ENCODE data around the gene ANKRA2. TPM values are rescaled to one million over a fixed set of nuclear protein-coding genes. Genes with fewer than 3 reads are reported as not detected.

Gene ANKRA2
- total and polyA plus RNA-seq, 2 of the 4 experiments (the other 2 are of a cell fraction): 10.8 to 12.5 TPM

DNA sequence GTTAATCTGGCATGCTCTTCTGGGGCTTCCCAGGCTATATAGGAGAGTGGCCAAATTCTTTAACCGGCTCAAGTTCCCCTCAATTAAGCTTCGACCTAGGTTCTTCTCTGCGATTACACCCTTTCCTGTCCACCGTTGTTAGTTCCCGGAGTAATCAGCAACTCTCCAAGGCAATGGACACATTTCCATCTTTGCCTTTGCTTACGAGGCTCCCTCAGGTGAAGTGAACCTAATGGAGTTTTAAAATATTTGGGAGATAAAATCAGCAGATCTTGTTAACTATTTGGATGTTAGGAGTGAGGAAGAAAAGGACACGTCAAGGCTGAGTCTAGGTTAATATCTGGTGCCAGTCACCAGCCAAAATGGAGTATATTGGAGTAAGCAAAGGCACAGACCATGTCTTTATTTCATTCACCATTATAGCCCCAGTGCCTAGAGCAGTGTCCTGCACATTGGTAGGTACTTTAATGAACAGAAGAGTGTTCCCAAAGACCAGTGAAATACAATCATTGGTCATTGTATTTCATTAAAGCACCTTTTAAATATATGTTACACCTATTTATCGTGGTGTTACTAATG lies 619 bp upstream of the ANKRA2 start:
- DNase-seq (no peak), ATAC-seq (ENCODE audit: low read depth) (no peak)
- H2BK120ac ChIP-seq (ENCODE audit: low read depth, low read length): no peak overlapping the region
- no CpG with 5 or more reads among the region's 8 CpGs for WGBS, 2 experiments (ENCODE audit: extremely low coverage in 2 of 2, insufficient read length in 1 of 2)
- no peak overlapping the region for H2BK20ac ChIP-seq (ENCODE audit: low read depth, low read length)
- no peaks in the 10 kb centered on the region for H3K27me3 ChIP-seq (ENCODE audit: control insufficient read depth, insufficient read depth, low read length)
- H2AK9ac ChIP-seq (replicated peaks; ENCODE audit: low read depth, low read length, poor library complexity): peak overlapping the region; percentile 77
- H3K9me3 ChIP-seq (ENCODE audit: control insufficient read depth, insufficient read depth, low read length): no peaks in the 10 kb centered on the region
- H3K4me1 ChIP-seq (ENCODE audit: control insufficient read depth, insufficient read depth, low read length): no peaks in the 10 kb centered on the region
- peak overlapping the region; percentile 74 for H3K4me2 ChIP-seq (ENCODE audit: low read depth, low read length)
- H3K4me3 ChIP-seq (ENCODE audit: insufficient read depth, low read depth, low read length): peak overlapping the region; percentile 84
- H2BK15ac ChIP-seq (ENCODE audit: low read depth, low read length): no peak overlapping the region
- peak overlapping the region; percentile 28 for H3K14ac ChIP-seq (replicated peaks; ENCODE audit: low read depth, low read length)
- H3K9me1 ChIP-seq (ENCODE audit: insufficient read depth, low read length): no peaks in the 10 kb centered on the region
- H3K56ac ChIP-seq (ENCODE audit: extremely low read depth, insufficient read depth, low read length): peak overlapping the region; percentile 49; the same call in 1 of the 2 replicates
- POLR2A ChIA-PET (ENCODE audit: unreplicated experiment): no interaction called here
- TSS peak; percentile 79 for BruUV-seq (replicated peaks)
- H3K36me3 ChIP-seq (ENCODE audit: control insufficient read depth, insufficient read depth, low read length): peaks cover 3% of the 10 kb centered on the region; the same call in 1 of the 2 replicates
- peak overlapping the region; percentile 92 for H3K9ac ChIP-seq (ENCODE audit: low read depth, low read length)
- in situ Hi-C loops (cut with MboI; ENCODE audit: low sequenced_read_pairs) (no loop called here), dilution Hi-C loops (cut with HindIII; ENCODE audit: low sequenced_read_pairs, unreplicated experiment) (no loop called here), intact Hi-C loops (cut with micrococcal nuclease) (loop anchor here (1.0 kb wide), 1 partner anchor 47 kb away; no protein-coding TSS in a partner anchor)
- H2AK5ac ChIP-seq (ENCODE audit: low read depth, low read length): peak overlapping the region; percentile 33; the same call in 1 of the 2 replicates
- H2AFZ ChIP-seq (replicated peaks; ENCODE audit: low read length, poor library complexity): peak overlapping the region; percentile 92
- CTCF ChIA-PET: no interaction called here
- H4K91ac ChIP-seq (ENCODE audit: insufficient read depth, low read depth, low read length): no peak overlapping the region
- H3K18ac ChIP-seq (ENCODE audit: low read depth, low read length): no peak overlapping the region
- peaks cover 23 to 34% of the 10 kb centered on the region in 2 experiments for H3K79me1 ChIP-seq (ENCODE audit: low read depth in 1 of 2, low read length in 2 of 2)
- H3K23ac ChIP-seq (ENCODE audit: low read depth, low read length): 0 out of 2 replicates have a peak overlapping the region, but pooled peaks have one; percentile 20
- peak overlapping the region; percentile 79 for H4K5ac ChIP-seq (ENCODE audit: low read depth, low read length)
- no peaks in the 10 kb centered on the region for H4K20me1 ChIP-seq (ENCODE audit: insufficient read depth, low read length)
- peak overlapping the region; percentile 76 for H3K4ac ChIP-seq (ENCODE audit: low read depth, low read length)
- H4K8ac ChIP-seq (ENCODE audit: low read depth in 2 of 2, low read length in 2 of 2): peak overlapping the region; percentile 45 to 95
- peak overlapping the region; percentile 75 for H3K27ac ChIP-seq (ENCODE audit: insufficient read depth, low read length)
- peak overlapping the region; percentile 1 for H2BK5ac ChIP-seq (ENCODE audit: low read depth, low read length, poor library complexity, severe bottlenecking)
- TF ChIP-seq CEBPB (IDR thresholded peaks at IDR 0.05; ENCODE audit: low read depth, low read length) (no peak), MAZ (IDR thresholded peaks at IDR 0.05; ENCODE audit: borderline replicate concordance, low read depth, low read length) (no peak), FOS (IDR thresholded peaks at IDR 0.05; ENCODE audit: low read depth, low read length) (no peak)
